NCI-H1436 (cell line): ENCODE data around the gene PEAK1.
"Not testable (repeated sequence)": the region's sequence is repeated elsewhere in the genome, so short reads cannot be mapped to it uniquely, and the experiment has no call there.

Experiments
- DNase-seq: peaks from one replicate; lab custom pipeline; 2025; lab: John Stamatoyannopoulos, UW

Gene PEAK1

DNA sequence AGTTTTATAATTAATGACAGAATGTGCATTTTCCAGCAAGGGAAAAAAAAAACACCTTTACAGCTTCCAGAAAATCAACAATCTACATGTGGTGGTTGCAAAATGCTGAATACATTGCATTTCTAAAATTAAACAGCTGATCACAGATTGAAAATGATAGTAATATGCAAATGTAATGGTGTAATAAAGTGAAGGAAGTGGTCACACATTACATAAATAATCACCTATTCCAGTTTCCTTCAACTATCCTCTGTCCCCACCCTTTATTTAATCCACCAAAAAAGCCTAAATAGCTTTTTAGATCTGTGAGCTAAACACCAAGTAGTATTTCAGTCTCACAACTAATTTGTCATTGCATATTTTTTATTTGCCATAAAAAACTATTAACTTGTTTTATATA is 110.5 kb downstream of the PEAK1 start:
- no peak for DNase-seq

DNA sequence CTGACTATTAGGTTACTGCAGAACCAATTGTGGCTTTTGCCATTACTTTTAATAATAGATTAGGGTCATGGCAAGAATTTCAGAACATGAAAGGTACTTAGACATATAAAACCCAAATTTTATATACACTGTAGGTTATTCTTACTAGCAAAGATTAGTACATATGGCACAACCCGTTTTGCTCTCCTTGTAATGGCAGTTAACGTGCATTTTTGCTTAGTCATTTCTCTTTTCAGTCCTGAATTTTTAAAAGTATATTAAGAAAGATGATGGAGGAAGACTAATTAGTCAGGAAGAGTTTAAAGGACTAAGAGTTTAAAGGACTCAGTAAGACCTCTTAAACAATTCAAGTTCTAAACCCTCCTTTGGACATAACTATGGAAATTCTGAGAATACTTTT is 114.0 kb downstream of the PEAK1 start:
- no peak for DNase-seq

DNA sequence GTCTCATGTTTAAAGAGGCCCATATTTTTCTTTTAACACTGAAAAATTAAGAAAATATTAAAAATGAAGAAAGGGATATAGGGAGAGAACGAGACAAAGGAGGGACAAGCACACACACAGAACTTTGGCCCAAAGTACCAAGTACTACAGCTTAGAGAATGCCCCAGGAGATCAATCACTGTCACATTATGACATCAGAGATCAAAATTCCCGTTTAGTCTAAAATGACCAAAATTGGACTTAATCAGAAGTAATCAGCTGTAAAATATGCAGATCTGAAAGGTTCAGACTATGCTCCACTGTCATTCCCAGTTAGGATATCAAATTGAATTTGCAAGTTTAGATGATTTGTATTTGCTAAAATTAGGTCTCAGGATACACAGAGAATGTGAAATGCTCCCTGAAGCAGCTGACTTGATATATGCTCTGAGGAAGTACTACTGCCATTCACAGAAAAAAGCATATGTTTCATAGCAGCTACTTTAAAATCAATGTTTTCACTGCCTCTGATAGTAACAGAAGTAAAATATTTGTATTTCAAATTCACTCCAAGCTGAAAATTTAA is 123.0 kb downstream of the PEAK1 start:
- DNase-seq = no peak

DNA sequence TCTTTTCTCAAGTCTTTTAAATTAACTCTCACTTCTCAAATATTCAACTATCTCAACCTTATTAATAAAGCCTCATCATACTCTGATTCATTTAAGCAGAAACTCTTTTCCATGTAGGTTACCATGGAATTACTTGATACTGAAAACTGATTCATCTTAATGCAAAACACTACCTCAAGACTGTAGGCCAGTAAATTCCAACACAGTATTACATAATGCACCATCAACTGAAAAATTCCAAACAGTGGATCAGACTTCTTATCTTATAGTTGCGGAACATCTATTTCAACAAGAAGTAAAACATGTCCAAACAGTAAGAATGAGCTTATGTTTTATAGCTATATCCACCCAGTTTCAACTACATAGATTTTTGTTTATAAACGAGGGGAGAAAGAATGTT is 124.5 kb downstream of the PEAK1 start:
- no peak for DNase-seq

DNA sequence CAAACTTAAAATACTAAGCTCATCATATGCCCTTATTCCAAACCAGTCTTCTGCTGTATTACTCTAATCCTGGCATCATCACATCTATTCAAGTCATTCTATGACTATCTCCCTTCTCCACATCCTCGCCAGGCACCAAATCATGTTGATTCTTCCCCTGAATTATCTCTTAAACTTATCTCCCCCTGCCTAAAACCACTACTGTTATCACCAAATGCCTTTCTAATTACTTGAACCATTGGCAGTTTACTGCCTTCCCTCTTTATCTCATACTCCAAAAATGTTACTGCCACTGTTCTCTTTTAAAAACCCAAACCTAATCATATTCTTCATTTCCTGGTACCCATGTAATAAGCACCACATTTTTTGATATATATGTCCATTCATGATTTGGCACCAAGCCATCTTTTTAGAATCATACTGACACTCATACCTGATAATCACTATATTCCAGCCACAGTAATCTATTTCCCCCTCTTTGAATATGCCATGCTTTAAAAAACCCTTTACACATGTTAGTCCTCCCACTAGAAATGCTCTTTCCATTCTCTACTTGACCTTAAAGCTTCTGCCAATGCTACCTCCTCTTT is 126.8 kb downstream of the PEAK1 start:
- no peak for DNase-seq

DNA sequence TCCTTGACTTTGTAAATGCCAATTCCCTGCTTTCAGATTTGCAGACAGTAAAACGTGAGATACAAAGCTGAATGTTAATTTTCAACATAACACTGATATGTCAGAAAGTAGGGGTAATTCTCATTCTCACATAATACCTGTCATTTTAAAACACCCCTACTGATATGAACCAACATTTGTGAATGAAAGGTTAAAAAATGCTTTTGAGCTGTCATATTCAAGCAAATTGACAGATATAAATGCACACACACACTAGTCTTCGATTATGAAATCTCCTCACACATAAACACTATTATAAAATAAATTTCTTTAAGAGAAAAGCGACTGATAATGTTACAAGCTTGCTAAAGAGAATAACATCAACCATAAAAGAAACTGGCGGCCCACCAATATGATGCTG is 128.8 kb downstream of the PEAK1 start:
- DNase-seq = no peak

DNA sequence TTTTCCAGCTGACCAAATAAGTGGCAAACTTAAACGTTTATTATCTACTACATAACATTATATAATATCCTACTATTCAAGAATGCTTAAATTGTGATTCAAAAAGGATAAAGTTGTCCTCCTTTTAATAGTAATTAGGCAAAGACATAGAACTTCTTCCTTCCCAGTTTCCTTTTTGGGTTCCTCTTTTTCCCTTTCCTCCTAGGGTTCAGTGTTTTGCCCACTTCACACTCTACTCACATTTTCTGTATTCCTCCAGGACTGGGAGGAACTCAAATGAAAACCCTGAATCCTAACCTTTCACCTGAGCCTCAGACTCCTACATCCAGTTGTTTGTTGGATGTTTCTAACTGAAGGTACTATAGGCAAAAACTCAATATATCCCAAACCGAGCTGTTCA is 132.5 kb downstream of the PEAK1 start:
- DNase-seq = no peak

DNA sequence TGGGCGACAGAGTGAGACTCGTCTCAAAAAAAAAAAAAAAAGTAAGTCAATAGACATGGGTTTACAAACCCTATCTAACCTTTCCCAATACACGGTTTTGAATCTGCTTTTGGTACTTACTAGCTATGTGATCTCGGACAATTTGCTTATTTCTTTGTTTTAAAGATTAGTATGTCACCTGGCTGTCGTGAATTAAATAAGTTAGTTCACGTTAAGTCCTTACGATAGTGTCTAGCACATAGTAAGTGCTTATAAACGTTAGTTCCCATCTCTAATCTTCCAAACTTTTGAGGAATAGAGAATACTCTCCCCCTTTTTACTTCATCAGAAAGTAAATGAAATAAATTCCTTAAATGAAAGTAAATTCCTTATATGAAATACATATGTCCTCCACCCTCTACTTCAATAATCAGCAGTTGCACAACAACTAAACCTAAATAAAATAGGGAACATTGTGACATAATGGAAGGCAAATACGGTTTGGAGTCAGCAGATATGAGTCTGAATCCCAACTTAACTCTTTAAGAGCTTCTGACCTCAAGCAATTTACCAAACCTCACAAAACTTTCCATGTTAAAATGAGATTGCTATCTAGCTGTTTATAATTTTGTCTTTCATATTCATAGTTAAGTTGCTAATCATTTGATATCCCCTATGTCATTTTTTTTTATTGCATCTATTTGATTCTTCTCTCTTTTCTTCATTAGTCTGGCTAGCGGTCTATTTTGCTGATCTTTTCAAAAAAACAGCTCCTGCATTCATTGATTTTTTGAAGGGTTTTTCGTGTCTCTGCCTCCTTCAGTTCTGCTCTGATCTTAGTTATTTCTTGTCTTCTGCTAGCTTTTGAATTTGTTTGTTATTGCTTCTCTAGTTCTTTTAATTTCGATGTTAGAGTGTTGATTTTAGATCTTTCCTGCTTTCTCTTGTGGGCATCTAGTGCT is 134.6 kb downstream of the PEAK1 start:
- no peak for DNase-seq

DNA sequence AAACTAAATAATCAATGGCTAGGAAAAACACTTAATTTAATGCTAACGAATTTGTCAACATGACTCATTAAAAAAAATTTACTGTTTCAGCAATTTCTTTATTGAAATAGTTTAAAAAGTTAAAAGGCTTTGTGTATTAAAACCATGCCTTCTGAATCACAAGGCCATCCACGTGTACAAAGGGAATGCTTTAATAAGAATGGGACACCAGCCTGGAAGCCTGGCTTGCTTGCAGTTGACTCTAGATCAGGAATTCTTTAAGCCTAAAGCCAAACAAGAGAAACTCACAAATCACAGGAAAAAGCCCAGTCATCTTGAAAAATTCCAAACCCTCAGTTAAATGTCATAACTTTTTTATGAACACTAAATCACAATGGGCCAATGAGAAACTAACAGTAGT is 137.6 kb downstream of the PEAK1 start:
- DNase-seq = no peak

DNA sequence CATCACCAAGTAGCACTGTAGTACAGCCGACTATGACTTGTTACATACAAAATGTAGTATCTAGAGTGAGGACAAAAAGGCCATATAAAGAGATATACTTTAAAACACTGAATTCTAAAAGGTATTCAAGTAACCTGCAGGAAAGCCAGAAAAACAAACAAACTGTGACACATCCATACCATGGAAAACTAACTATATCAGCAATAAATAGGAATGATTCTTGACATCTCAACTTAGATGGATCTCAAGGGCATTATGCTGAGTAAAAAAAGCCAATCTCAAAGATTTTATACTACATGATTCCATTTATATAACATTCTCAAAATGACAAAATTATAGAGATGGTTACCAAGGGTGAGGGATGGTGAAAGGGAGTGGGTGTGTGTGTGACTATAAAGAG is 143.0 kb downstream of the PEAK1 start:
- no peak for DNase-seq

DNA sequence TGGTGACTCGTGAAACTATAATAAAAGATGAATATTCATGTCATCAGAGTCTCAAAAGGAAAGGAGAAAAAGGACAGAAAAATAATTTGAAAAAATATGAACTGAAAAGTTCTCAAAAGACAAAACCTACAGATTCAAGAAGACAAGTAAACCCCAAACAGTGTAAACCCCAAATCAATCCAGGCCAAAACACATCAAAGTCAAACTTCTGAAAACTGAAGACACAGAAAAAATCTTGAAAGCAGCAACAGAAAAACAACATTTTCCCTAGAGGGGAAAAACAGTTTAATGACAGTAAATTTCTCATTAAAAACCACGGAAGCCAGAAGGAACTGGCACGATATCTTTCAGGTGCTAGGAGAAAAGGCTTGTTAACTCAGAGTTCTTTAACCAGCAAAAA is 143.8 kb downstream of the PEAK1 start:
- DNase-seq = no peak

DNA sequence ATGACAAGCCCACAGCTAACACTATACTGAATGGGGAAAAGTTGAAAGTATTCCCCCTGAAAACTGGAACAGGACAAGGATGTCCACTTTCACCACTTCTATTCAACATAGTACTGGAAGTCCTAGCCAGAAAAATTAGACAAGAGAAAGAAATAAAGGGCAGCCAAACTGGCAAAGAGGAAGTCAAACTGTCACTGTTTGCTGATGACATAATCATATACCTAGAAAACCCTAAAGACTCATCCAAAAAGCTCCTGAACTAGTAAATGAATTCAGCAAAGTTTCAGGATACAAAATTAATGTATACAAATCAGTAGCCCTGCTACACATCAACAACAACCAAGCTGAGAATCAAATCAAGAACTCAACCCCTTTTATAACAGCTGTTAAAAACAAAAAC is 146.8 kb downstream of the PEAK1 start:
- DNase-seq = not testable (repeated sequence)

DNA sequence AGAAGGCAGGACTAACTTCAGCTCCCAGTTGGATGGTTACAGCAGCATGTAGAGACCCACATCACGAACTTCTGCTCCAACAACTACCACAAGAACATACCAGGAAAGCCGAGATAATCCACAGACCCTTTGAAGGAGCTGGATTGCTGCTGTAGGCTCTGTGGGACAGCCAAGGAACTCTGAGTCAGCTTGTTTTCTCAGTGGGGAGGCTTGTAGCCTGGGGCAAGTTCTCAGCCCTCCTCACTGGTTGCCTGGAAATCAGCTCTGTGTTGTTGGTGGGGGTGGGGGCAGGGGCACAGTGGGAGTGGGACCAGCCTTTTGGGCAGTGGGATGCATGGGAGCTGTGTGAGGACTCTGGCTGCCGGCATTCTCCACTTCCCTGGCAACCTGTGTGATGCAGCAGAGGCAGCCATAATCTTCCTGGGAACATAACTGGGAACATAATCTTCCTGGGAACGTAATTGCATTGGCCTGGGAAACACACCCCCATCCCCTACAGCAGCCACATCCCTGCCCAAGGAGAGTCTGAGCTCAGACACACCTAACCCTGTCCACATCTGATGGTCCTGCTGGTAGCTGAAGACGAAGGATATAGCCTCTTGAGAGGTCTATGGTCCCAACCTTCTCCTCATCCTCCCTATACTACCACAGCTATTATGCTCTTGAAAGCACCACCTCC is 153.1 kb downstream of the PEAK1 start:
- no peak for DNase-seq

DNA sequence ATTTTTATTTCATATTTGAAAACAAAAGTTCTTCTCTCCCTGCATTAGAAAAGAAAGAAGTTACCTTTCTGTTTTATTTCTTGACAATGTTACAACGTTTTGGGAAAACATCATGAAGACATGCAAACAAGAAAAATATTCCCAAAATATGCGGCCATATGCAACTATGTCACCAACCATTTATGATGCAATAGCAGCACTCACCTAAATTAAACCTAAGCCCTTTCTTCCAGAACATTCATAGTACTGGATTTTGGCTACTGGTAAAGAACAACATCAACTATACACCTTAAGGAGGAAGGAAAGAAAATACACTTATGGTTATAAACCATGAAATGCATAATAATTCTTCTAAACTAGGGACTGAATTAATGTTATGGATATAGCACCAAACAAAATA is 164.5 kb downstream of the PEAK1 start:
- no peak for DNase-seq

DNA sequence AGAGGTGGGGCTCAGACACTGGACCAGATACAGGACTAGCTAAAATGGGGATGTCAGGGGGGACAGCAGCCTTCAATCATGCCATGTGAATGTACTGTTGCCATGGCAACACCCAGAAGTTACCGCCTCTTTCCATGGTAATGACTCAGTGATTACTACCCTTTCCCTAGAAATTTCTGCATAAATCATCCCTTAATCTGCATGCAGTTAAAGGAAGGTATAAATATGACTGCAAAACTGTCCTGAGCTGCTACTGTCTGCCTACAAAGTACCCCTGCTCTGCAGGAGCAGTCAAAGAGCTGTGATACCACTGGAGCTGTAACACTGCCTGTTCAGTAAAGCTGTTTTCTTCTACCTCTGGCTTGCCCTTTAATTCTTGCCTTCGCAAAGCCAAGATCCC is 168.2 kb downstream of the PEAK1 start:
- DNase-seq = no peak

DNA sequence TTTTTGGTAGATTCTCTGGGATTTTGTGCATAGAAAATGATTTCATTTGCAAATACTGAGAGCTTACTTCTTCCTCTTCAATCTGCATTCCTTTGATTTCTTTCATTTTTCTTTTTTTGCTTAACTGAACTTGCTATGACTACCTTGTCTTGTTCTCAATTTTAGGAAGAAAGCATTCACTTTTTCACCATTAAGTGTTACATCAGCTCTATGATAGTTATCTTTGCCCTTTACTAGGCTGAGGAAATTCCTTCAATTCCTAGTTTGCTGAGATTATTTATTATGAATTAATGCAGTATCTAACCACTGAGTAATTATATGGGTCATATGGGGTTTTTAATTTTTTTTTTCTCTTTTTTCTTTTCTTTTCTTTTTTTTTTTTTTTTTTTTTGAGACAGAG is 172.8 kb downstream of the PEAK1 start:
- no peak for DNase-seq

DNA sequence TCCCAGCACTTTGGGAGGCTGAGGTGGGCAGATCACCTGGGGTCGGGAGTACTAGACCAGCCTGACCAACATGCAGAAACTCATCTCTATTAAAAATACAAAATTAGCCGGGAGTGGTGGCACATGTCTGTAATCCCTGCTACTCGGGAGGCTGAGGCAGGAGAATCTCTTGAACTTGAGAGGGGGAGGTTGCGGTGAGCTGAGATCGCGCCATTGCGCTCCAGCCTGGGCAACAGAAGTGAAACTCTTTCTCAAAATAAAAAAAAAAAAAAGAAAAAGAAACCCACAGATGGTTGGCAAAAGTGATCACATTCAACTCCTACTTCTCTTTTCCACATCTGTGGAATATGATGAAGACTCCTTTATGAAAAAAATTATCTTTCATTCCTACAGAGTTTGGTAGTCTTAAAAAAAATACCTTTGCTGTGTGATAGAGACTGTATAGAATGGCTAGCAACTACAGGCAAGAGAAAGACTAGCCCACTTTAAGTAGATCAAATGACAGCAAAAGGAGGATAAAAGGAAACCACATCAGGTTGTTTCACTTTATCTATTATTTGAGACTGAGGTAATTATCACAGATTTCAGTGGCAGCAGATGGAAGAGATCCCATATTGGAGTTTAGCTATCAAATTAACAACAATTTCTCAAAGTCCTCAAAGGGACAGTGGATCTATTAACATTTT is 176.0 kb downstream of the PEAK1 start:
- DNase-seq = no peak

DNA sequence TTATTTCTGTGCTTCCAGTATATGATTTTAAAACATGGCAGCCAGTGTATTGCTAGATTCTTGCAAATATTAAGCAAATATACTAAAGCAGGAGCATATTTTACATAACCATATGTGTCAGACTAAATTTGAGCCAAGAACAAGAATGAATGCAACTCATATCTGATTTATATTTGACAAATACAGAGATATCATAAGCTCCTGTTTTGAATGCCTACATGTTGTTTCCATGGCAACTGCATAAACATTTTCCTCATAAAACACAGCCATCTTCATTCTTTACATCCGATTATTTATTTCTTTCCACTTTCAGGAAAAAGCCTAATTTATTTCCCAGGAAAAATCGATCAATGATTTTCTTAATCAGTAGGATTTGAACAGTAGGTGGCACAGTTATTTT is 176.8 kb downstream of the PEAK1 start:
- DNase-seq = no peak

DNA sequence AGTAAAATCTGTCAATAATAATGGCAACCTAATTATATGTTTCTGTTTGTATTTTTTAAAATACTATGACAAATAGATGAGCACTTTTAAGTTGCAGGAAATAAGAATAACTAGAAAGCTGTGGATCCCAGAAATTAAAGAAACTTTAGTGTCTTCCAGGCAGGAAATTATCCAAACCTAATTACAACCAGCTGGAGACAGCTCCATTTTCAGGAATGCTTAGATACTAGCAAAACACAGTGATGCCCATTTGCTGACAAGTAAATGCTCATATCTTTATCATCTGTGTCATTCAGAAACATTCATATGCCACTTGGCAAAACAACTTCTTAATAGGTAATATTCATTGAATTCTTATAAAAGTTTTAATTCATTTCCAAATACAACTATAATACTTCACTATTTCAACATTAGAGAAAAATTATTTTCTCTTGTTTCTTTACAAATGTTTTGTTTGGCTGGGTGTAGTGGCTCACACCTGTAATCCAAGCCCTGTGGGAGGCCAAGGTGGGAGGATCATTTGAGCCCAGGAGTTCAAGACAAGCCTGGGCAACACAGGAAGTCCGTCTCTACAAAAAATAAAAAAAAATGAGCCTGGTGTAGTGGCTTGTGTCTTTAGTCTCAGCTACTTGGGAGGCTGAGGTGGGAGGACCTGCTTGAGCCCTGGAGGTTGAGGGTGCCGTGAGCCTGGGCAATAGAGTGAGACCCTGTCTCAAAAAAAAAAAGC is 179.9 kb downstream of the PEAK1 start:
- no peak for DNase-seq

DNA sequence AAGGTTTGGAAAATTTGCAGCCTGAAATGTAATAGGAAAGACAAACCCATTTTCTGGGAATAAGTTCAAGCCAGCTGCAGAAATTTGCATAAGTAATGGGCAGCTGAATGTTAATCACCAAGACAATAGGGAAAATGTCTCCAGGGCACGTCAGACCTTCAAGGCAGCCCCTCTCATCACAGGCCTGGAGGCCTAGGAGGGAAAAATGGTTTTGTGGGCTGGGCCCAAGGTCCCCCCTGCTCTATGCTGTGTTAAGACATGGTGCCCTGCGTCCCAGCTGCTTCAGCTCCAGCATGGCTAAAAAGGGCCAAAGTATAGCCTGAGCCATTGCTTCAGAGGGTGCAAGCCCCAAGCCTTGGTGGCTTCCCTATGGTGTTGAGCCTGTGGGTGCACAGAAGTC is 184.3 kb downstream of the PEAK1 start:
- no peak for DNase-seq

DNA sequence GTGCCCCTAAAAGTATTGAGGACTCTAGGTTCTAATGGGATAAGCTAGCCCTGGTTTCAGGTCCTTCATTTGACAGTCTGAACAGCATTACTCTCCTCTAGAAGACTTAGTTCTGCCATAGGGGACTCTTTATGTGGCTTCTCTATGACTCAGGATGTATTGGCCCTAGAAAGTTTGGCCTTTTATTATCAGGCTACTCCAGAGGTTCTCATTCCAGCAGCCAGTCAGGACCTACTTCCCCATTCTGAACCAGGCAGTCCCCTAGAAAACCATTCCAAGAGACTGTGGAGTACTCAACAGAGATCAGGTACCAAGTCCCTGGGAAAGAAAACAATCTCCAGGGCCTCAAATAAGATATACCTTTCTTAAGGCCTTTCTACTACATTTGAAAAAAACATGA is 191.1 kb downstream of the PEAK1 start:
- DNase-seq = no peak

DNA sequence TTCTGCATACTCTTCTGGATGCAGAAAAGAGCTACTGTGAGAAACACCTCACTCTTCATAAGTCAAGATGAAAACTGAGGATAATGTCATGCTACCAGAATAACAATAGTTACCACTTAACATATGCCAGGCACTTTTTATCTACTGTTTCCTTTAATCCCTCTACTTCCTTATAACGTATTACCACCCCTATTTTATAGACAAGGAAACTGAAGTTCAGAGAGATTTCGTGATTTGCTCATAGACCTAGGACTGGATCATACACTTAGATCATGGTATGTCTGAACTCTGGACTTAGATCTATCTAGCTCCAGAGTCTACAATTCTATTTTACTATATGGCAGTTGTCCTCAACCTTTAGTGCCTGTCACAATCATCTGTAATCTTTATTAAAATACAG is 193.3 kb downstream of the PEAK1 start:
- no peak for DNase-seq
